Heart left ventricle (tissue), 13 donors: ENCODE data around the gene BGN.

Source experiments
- POLR2A ChIP-seq, 2 donors: fragments of 450-650 bp; IDR thresholded peaks; one replicate each; pipeline ENCODE4 v1.6.1; 2017; ENCODE audit warnings: antibody characterized with exemption in 2 of 2, mild to moderate bottlenecking in 2 of 2, moderate library complexity in 2 of 2
- TF ChIP-seq, protein P1 (sequence below), 12 donors: fragments of 200-600 bp; sonication (generic) in 4 of 12; IDR thresholded peaks; one replicate each; pipeline versions ENCODE4 v1.5.0 to v1.8.0; 2018 to 2022; ENCODE audit warnings: antibody characterized with exemption in 12 of 12, mild to moderate bottlenecking in 5 of 12
- donor health status: ischemic (EF 13 %, LVEDD 7.1; RV severe dilation, severe dysfunction).
- donor health status: DM: no; HTN: yes; CAD: no.
- donor health status: DM: no; HTN: no; CAD: no.
- donor health status: ischemic (EF 25% LVEDD 6.9; RV normal size, moderate dysfunction).
- donor health status: ischemic (EF 25% LVEDD 5.7; RV mildly dilated, moderate dysfunction).
- donor health status: ischemic (EF 35%, LVEDD 5.7; RV mildly dilated, moderate dysfunction).
- donor health status: nonischemic (EF 11% LVEDD 7.7; RV severe dilation, severe dysfunction).
- donor health status: DM: yes; HTN: yes; CAD: no.
- donor health status: PGD.
- donor health status: ischemic (EF 29% LVEDD 5.4; RV normal size, mild dysfunction).
- donor health status: nonischemic (EF 23%, LVEDD 6.1; RV moderate dilation, normal function).

DNA sequence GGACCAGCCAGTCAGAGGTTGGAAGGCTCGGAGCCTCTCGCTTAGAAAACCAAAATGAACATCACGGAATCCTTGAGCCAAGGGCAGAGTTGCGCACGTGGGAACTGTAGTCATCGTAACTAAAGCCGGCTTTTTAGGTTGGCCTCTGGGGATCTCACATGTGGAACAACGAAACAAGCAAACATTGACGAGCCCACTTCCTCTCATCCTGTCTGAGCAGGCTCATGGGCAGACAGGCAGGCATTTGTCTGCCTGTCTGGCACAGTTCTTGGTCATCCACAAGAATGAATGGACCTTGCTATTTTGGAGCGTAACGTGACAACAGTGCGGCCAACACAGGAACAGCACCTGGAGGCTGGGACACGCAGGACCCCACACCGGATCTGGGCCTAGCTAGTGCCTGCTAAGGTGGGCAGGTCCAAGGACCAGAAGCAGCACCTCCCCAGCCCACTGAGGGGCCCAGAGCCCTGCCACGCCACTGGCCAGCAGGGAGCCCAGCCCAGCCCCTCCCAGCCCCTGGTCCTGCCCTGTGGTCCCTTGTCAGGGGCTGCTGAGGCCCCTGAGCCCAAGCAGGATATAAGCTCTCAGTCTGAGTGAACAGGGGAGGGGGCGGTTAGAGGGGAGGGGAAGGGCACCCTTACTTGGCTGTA lies 39.8 kb upstream of the BGN start:
- no peak for TF ChIP-seq POLR2A (IDR thresholded peaks at IDR 0.05)
- TF ChIP-seq, protein P1, sequence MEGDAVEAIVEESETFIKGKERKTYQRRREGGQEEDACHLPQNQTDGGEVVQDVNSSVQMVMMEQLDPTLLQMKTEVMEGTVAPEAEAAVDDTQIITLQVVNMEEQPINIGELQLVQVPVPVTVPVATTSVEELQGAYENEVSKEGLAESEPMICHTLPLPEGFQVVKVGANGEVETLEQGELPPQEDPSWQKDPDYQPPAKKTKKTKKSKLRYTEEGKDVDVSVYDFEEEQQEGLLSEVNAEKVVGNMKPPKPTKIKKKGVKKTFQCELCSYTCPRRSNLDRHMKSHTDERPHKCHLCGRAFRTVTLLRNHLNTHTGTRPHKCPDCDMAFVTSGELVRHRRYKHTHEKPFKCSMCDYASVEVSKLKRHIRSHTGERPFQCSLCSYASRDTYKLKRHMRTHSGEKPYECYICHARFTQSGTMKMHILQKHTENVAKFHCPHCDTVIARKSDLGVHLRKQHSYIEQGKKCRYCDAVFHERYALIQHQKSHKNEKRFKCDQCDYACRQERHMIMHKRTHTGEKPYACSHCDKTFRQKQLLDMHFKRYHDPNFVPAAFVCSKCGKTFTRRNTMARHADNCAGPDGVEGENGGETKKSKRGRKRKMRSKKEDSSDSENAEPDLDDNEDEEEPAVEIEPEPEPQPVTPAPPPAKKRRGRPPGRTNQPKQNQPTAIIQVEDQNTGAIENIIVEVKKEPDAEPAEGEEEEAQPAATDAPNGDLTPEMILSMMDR (IDR thresholded peaks at IDR 0.05): no peak
